ENCODE data around the gene RPS6KA5. TPM values are rescaled to one million over a fixed set of nuclear protein-coding genes. Genes with fewer than 3 reads are reported as not detected.

The RPS6KA5 gene
- polyA plus RNA-seq, 2 of the 4 experiments (the other 2 are of a cell fraction) = 2.2 to 4.1 TPM

DNA sequence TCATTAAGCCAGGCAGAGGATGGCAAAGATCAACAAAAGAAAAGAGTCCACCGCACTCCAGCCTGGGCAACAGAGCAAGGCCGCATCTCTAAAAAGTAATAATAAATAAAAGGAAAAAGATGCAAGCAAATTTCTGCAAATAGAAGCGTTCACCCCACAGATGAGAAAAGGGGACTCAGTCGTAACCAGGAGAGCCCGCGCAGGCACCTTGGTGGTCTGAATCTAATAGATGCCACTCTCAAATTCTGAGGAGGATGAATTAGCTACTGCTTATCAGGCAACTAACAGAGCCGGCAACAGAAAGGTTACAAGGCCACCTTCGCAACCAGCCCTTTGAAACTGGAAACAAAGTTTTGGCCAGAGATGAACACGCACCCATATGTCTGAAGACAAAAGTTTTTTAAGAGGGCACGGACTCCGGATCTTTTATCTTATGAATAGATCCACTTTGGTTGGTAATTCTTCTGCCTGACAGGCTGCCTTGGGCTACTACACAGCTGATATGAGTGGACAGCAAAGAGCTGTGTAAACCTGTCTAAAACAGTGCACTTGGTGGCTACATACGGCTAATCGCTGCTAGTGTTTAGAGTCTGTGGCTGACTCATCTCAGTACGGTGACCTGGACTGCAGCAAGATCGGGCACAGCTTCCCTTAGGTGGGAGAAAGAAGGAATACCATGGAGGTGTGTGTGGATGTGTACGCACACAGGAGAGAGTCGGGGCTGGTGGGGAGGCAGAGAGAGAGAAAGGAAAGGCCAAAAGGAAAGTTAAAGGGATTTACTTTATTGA lies 211.3 kb downstream of the RPS6KA5 start:
- H3K4me2 ChIP-seq = no peak overlapping the region
- 85% methylated on average over 17 of the region's 17 CpGs for WGBS (ENCODE audit: missing lambda C conversion rate)
- DNase-seq (ENCODE audit: low read depth in 1 of 2, low spot score in 1 of 2) = no peak
- H3K27ac ChIP-seq = no peak overlapping the region
- CTCF ChIA-PET = interaction anchor here (1.2 to 1.5 kb wide), 3 partner anchors 17 to 89 kb away, joined by 3 to 4 read pairs (median 4); no protein-coding TSS in a partner anchor
- no peaks in the 10 kb centered on the region for H3K9me3 ChIP-seq
- TF ChIP-seq RARB (CRISPR knock-in tag; IDR thresholded peaks at IDR 0.05) = no peak
- TF ChIP-seq FOXS1 (CRISPR knock-in tag; IDR thresholded peaks at IDR 0.05) = no peak
- no peak for TF ChIP-seq SREBF2 (IDR thresholded peaks at IDR 0.05)
- TF ChIP-seq ESRRA (IDR thresholded peaks at IDR 0.05; ENCODE audit: borderline replicate concordance, low read length) = no peak
- no peak for TF ChIP-seq HOXA7 (CRISPR knock-in tag; IDR thresholded peaks at IDR 0.05)
- TF ChIP-seq, protein P1, sequence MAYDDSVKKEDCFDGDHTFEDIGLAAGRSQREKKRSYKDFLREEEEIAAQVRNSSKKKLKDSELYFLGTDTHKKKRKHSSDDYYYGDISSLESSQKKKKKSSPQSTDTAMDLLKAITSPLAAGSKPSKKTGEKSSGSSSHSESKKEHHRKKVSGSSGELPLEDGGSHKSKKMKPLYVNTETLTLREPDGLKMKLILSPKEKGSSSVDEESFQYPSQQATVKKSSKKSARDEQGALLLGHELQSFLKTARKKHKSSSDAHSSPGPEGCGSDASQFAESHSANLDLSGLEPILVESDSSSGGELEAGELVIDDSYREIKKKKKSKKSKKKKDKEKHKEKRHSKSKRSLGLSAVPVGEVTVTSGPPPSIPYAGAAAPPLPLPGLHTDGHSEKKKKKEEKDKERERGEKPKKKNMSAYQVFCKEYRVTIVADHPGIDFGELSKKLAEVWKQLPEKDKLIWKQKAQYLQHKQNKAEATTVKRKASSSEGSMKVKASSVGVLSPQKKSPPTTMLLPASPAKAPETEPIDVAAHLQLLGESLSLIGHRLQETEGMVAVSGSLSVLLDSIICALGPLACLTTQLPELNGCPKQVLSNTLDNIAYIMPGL (CRISPR knock-in tag; IDR thresholded peaks at IDR 0.05; ENCODE audit: borderline replicate concordance) = no peak
- TF ChIP-seq CHD2 (IDR thresholded peaks at IDR 0.05; ENCODE audit: low read length, partially characterized antibody) = no peak
- no peak for TF ChIP-seq HES2 (IDR thresholded peaks at IDR 0.05)
- TF ChIP-seq, protein P2, sequence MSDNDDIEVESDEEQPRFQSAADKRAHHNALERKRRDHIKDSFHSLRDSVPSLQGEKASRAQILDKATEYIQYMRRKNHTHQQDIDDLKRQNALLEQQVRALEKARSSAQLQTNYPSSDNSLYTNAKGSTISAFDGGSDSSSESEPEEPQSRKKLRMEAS (IDR thresholded peaks at IDR 0.05) = no peak
- TF ChIP-seq FOSL2 (IDR thresholded peaks at IDR 0.05) = no peak
- TF ChIP-seq FOSL2 (CRISPR knock-in tag; IDR thresholded peaks at IDR 0.05) = no peak
- TF ChIP-seq POLR2AphosphoS2 (conservative IDR thresholded peaks at IDR 0.05; ENCODE audit: low read length) = no peak
- TF ChIP-seq, protein P3, sequence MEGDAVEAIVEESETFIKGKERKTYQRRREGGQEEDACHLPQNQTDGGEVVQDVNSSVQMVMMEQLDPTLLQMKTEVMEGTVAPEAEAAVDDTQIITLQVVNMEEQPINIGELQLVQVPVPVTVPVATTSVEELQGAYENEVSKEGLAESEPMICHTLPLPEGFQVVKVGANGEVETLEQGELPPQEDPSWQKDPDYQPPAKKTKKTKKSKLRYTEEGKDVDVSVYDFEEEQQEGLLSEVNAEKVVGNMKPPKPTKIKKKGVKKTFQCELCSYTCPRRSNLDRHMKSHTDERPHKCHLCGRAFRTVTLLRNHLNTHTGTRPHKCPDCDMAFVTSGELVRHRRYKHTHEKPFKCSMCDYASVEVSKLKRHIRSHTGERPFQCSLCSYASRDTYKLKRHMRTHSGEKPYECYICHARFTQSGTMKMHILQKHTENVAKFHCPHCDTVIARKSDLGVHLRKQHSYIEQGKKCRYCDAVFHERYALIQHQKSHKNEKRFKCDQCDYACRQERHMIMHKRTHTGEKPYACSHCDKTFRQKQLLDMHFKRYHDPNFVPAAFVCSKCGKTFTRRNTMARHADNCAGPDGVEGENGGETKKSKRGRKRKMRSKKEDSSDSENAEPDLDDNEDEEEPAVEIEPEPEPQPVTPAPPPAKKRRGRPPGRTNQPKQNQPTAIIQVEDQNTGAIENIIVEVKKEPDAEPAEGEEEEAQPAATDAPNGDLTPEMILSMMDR (IDR thresholded peaks at IDR 0.05) = no peak
- no peak for TF ChIP-seq EHMT2 (IDR thresholded peaks at IDR 0.05; ENCODE audit: low read depth)
- peaks cover 3% of the 10 kb centered on the region; the same call in 1 of the 3 replicates for H3K4me1 ChIP-seq
- no peak for FAIRE-seq
- POLR2A ChIA-PET = no interaction called here
- H3K4me3 ChIP-seq = no peak overlapping the region
- no peak; a peak in 1 of 6 replicates for ATAC-seq

DNA sequence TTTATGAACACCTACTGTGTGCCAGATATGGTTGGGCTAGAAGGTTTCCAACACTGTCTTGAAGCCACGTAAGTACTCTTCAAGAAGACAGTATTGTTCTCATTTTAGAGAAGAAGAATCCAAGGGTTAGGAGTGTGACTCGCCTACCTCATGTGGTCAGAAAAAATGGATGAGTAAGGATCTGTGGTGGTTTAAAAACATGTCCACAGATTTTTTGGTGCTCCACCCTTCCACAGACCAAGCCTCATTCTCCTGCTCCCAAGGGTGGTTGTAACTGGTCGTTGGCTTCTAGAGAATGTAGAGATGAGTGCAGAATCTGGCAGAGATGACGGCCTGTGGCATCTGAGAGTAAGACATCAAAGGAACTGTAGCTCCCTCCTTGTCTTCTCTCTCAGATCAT lies 213.9 kb downstream of the RPS6KA5 start:
- 57% methylated on average over 4 of the region's 4 CpGs for WGBS (ENCODE audit: missing lambda C conversion rate)
- Histone ChIP-seq H3K4me2 (no peak overlapping the region), H3K4me1 (peaks cover 3% of the 10 kb centered on the region; the same call in 1 of the 3 replicates), H3K9me3 (no peaks in the 10 kb centered on the region), H3K4me3 (no peak overlapping the region), H3K27ac (no peak overlapping the region)
- POLR2A ChIA-PET = no interaction called here
- ATAC-seq (no peak), DNase-seq (ENCODE audit: low read depth in 1 of 2, low spot score in 1 of 2) (no peak), FAIRE-seq (no peak)
- CTCF ChIA-PET = interaction anchor here (0.8 to 1.4 kb wide), 4 partner anchors 9 to 88 kb away, joined by 3 to 4 read pairs (median 3); no protein-coding TSS in a partner anchor
- TF ChIP-seq TFCP2L1 (CRISPR knock-in tag; IDR thresholded peaks at IDR 0.05) = no peak
- no peak for TF ChIP-seq MAZ (IDR thresholded peaks at IDR 0.05; ENCODE audit: borderline replicate concordance, low read depth, low read length)
- no peak for TF ChIP-seq ATOH8 (CRISPR knock-in tag; IDR thresholded peaks at IDR 0.05; ENCODE audit: low read depth)
- TF ChIP-seq, protein P4, sequence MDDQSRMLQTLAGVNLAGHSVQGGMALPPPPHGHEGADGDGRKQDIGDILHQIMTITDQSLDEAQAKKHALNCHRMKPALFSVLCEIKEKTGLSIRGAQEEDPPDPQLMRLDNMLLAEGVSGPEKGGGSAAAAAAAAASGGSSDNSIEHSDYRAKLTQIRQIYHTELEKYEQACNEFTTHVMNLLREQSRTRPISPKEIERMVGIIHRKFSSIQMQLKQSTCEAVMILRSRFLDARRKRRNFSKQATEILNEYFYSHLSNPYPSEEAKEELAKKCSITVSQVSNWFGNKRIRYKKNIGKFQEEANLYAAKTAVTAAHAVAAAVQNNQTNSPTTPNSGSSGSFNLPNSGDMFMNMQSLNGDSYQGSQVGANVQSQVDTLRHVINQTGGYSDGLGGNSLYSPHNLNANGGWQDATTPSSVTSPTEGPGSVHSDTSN (IDR thresholded peaks at IDR 0.05) = no peak
- TF ChIP-seq CEBPB (IDR thresholded peaks at IDR 0.05) = no peak
- no peak for TF ChIP-seq ZNF302 (CRISPR knock-in tag; IDR thresholded peaks at IDR 0.05)
- no peak for TF ChIP-seq HOXB5 (CRISPR knock-in tag; IDR thresholded peaks at IDR 0.05)
- no peak for TF ChIP-seq SREBF2 (IDR thresholded peaks at IDR 0.05)
- no peak for TF ChIP-seq BCL3 (IDR thresholded peaks at IDR 0.05)
- no peak for TF ChIP-seq ZC3H11A (IDR thresholded peaks at IDR 0.05)
- TF ChIP-seq JUNB (IDR thresholded peaks at IDR 0.05) = no peak
- no peak for TF ChIP-seq EHMT2 (IDR thresholded peaks at IDR 0.05; ENCODE audit: low read depth)
- no peak for TF ChIP-seq RNF2 (IDR thresholded peaks at IDR 0.05; ENCODE audit: borderline replicate concordance, low read depth)
- no peak for TF ChIP-seq RCOR1 (IDR thresholded peaks at IDR 0.05; ENCODE audit: low read depth, low read length)
- TF ChIP-seq, protein P1 (CRISPR knock-in tag; IDR thresholded peaks at IDR 0.05; ENCODE audit: borderline replicate concordance) = no peak
- no peak for TF ChIP-seq CBX2 (IDR thresholded peaks at IDR 0.05; ENCODE audit: borderline replicate concordance, low read depth)
- TF ChIP-seq FOSL2 (IDR thresholded peaks at IDR 0.05) = no peak
- no peak for TF ChIP-seq FOSL2 (CRISPR knock-in tag; IDR thresholded peaks at IDR 0.05)
